ENCODE data around the gene TPI1. TPM values are rescaled to one million over a fixed set of nuclear protein-coding genes. Genes with fewer than 3 reads are reported as not detected.

TPI1 gene
- total RNA-seq, 1 donor from 2014 or later: 832 TPM

Other genes with a start within 250 kb of the TPI1 start
- gene LPAR5, start 231.6 kb upstream of the TPI1 start, total RNA-seq: 7.5 TPM
- 1.2 TPM for gene ACRBP, start 220.1 kb upstream of the TPI1 start, total RNA-seq
- 21.1 TPM for gene ING4, start 204.4 kb upstream of the TPI1 start, total RNA-seq
- gene ZNF384, start 178.2 kb upstream of the TPI1 start, total RNA-seq: 26.0 TPM
- gene PIANP, start 166.7 kb upstream of the TPI1 start, total RNA-seq: 0.27 TPM
- 83.1 TPM for gene COPS7A, start 143.5 kb upstream of the TPI1 start, total RNA-seq
- gene MLF2, start 114.4 kb upstream of the TPI1 start, total RNA-seq: 156 TPM
- gene PTMS, start 101.2 kb upstream of the TPI1 start, total RNA-seq: 152 TPM
- gene LAG3, start 95.0 kb upstream of the TPI1 start, total RNA-seq: 0.24 TPM
- 13.4 TPM for gene CD4, start 78.0 kb upstream of the TPI1 start, total RNA-seq
- 7.8 TPM for gene GPR162, start 45.7 kb upstream of the TPI1 start, total RNA-seq
- 10.3 TPM for gene P3H3, start 39.1 kb upstream of the TPI1 start, total RNA-seq
- gene GNB3, start 26.6 kb upstream of the TPI1 start, total RNA-seq: 4.0 TPM
- 1.2 TPM for gene CDCA3, start 16.2 kb upstream of the TPI1 start, total RNA-seq
- 62.0 TPM for gene USP5, start 15.4 kb upstream of the TPI1 start, total RNA-seq
- 3.0 TPM for gene SPSB2, start 5.8 kb downstream of the TPI1 start, total RNA-seq
- 9.4 TPM for gene LRRC23, start 37.3 kb downstream of the TPI1 start, total RNA-seq
- 10.2 TPM for gene ENO2, start 47.0 kb downstream of the TPI1 start, total RNA-seq
- gene ATN1, start 60.4 kb downstream of the TPI1 start, total RNA-seq: 78.9 TPM
- not detected for gene RNU7-1, start 76.3 kb downstream of the TPI1 start, total RNA-seq
- 250 TPM for gene C12orf57, start 76.5 kb downstream of the TPI1 start, total RNA-seq
- 9.1 TPM for gene PTPN6, start 83.8 kb downstream of the TPI1 start, total RNA-seq
- 149 TPM for gene PHB2, start 103.1 kb downstream of the TPI1 start, total RNA-seq
- 42.9 TPM for gene EMG1, start 103.4 kb downstream of the TPI1 start, total RNA-seq
- 54.7 TPM for gene LPCAT3, start 150.9 kb downstream of the TPI1 start, total RNA-seq
- 153 TPM for gene C1S, start 193.2 kb downstream of the TPI1 start, total RNA-seq
- gene C1R, start 224.9 kb downstream of the TPI1 start, total RNA-seq: 227 TPM
- 14.4 TPM for gene C1RL, start 241.7 kb downstream of the TPI1 start, total RNA-seq